Stomach (tissue), 4 donors: ENCODE results near the gene GUCY1A1.

Experiments used
- EP300 ChIP-seq: sonication (generic); formaldehyde crosslinking; IDR thresholded peaks from one replicate; pipeline ENCODE4 v1.6.1; 2017; ENCODE audit warnings: antibody characterized with exemption
- TF ChIP-seq, protein P1 (sequence below), 7 experiments: fragments of 450-650 bp in 4 of 7; fragments of 200-600 bp in 3 of 7; sonication (generic) in 3 of 7; IDR thresholded peaks; one replicate each; pipeline ENCODE4 v1.5.1; 2016 to 2019; ENCODE audit warnings: antibody characterized with exemption in 7 of 7, control low read depth in 2 of 7, mild to moderate bottlenecking in 1 of 7

- TF ChIP-seq, protein P1, sequence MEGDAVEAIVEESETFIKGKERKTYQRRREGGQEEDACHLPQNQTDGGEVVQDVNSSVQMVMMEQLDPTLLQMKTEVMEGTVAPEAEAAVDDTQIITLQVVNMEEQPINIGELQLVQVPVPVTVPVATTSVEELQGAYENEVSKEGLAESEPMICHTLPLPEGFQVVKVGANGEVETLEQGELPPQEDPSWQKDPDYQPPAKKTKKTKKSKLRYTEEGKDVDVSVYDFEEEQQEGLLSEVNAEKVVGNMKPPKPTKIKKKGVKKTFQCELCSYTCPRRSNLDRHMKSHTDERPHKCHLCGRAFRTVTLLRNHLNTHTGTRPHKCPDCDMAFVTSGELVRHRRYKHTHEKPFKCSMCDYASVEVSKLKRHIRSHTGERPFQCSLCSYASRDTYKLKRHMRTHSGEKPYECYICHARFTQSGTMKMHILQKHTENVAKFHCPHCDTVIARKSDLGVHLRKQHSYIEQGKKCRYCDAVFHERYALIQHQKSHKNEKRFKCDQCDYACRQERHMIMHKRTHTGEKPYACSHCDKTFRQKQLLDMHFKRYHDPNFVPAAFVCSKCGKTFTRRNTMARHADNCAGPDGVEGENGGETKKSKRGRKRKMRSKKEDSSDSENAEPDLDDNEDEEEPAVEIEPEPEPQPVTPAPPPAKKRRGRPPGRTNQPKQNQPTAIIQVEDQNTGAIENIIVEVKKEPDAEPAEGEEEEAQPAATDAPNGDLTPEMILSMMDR (IDR thresholded peaks at IDR 0.05) = no peak
- TF ChIP-seq EP300 = no peak
Observed at GRCh38 chr4:155617296-155617695, 49.4 kb upstream of the GUCY1A1 start.
